Middle frontal gyrus (tissue), 1 donor: Measurements from ENCODE around the gene JARID2.
A peak's percentile ranks its signal among the peaks of the same experiment; 100 is the strongest.

Source experiments
- DNase-seq: peaks from one replicate; pipeline ENCODE4 v3.0.0-alpha.2; 2015; ENCODE audit warnings: low spot score; ENCODE audit errors: extremely low spot score

The JARID2 gene

GRCh38 chr6:15504581-15505350, 258.9 kb downstream of the JARID2 start:
- DNase-seq: peak; percentile 75

- DNase-seq: no peak
Measured at GRCh38 chr6:15505463-15505918, 259.6 kb downstream of the JARID2 start.

- DNase-seq: no peak
Measured at GRCh38 chr6:15506066-15506465, 260.2 kb downstream of the JARID2 start.

GRCh38 chr6:15507221-15507620, 261.4 kb downstream of the JARID2 start:
- no peak for DNase-seq

- no peak for DNase-seq
Measured at GRCh38 chr6:15507746-15508145, 261.9 kb downstream of the JARID2 start.

GRCh38 chr6:15508441-15508871, 262.6 kb downstream of the JARID2 start:
- DNase-seq: no peak

- DNase-seq: no peak
Measured at GRCh38 chr6:15508931-15509330, 263.1 kb downstream of the JARID2 start.

GRCh38 chr6:15509335-15509933, 263.6 kb downstream of the JARID2 start:
- DNase-seq: no peak

- no peak for DNase-seq
Measured at GRCh38 chr6:15510121-15510520, 264.3 kb downstream of the JARID2 start.

- no peak for DNase-seq
Measured at GRCh38 chr6:15510536-15511247, 264.8 kb downstream of the JARID2 start.

- no peak for DNase-seq
Measured at GRCh38 chr6:15511248-15512125, 265.6 kb downstream of the JARID2 start.

GRCh38 chr6:15512126-15512525, 266.3 kb downstream of the JARID2 start:
- no peak for DNase-seq

- DNase-seq: no peak
Measured at GRCh38 chr6:15512721-15513120, 266.9 kb downstream of the JARID2 start.

GRCh38 chr6:15513131-15513771, 267.4 kb downstream of the JARID2 start:
- DNase-seq: no peak

- DNase-seq: no peak
Measured at GRCh38 chr6:15513801-15514711, 268.2 kb downstream of the JARID2 start.

GRCh38 chr6:15515226-15515625, 269.4 kb downstream of the JARID2 start:
- no peak for DNase-seq

- no peak for DNase-seq
Measured at GRCh38 chr6:15515660-15516375, 269.9 kb downstream of the JARID2 start.

- no peak for DNase-seq
Measured at GRCh38 chr6:15516378-15516777, 270.5 kb downstream of the JARID2 start.

GRCh38 chr6:15516923-15517560, 271.2 kb downstream of the JARID2 start:
- no peak for DNase-seq
